Uterus (tissue), 4 donors: ENCODE data around the gene C5orf63. TPM values are rescaled to one million over a fixed set of nuclear protein-coding genes. Genes with fewer than 3 reads are reported as not detected.

ENCODE experiments used
- DNase-seq, 2 donors: peaks; one replicate each; pipeline ENCODE4 v3.0.0-alpha.2; 2019 to 2020
- H3K27ac ChIP-seq, 2 donors: fragments of 200-600 bp; sonication (generic); 1 replicate in 1 of 2; 2 replicates in 1 of 2; pipeline ENCODE4 v1.5.1; 2016 to 2018
- H3K27me3 ChIP-seq, 2 donors: fragments of 200-600 bp; sonication (generic); one replicate each; pipeline ENCODE4 v1.5.1; 2018 to 2019; ENCODE audit warnings: control low read depth in 1 of 2
- H3K36me3 ChIP-seq, 2 donors: fragments of 200-600 bp; sonication (generic); one replicate each; pipeline ENCODE4 v1.5.1; 2019; ENCODE audit warnings: control low read depth in 1 of 2
- H3K4me1 ChIP-seq, 2 donors: fragments of 200-600 bp; sonication (generic); one replicate each; pipeline ENCODE4 v1.5.1; 2018 to 2019; ENCODE audit warnings: control low read depth in 1 of 2
- H3K4me3 ChIP-seq, 2 donors: fragments of 200-600 bp; sonication (generic); 1 replicate in 1 of 2; 2 replicates in 1 of 2; pipeline ENCODE4 v1.5.1; 2018 to 2019; ENCODE audit warnings: mild to moderate bottlenecking in 1 of 2
- H3K9me3 ChIP-seq, 2 donors: fragments of 200-600 bp; sonication (generic); one replicate each; pipeline ENCODE4 v1.5.1; 2019; ENCODE audit warnings: control low read depth in 1 of 2
- CTCF ChIP-seq, 4 experiments: fragments of 200-600 bp in 2 of 4; fragments of 450-650 bp in 2 of 4; sonication (generic) in 2 of 4; IDR thresholded peaks; one replicate each; pipeline ENCODE4 v1.5.1; 2016 to 2019; ENCODE audit warnings: antibody characterized with exemption in 4 of 4, mild to moderate bottlenecking in 2 of 4, moderate library complexity in 1 of 4
- POLR2A ChIP-seq, 2 donors: fragments of 450-650 bp; IDR thresholded peaks; one replicate each; pipeline ENCODE4 v1.6.1; 2016; ENCODE audit warnings: antibody characterized with exemption in 2 of 2, mild to moderate bottlenecking in 1 of 2, moderate library complexity in 1 of 2
- intact Hi-C: fragments of 100-400 bp; cut with DNase I; formaldehyde crosslinking; loops from one replicate; pipeline ENCODE4 v1.15.1; 2023; ENCODE audit warnings: low total_unique reads
- total RNA-seq, 4 donors: library from RNA; depleted of rRNA in 3 of 4; stranded (reverse); fragments of >200 nt in 3 of 4; gene quantifications; one replicate each; pipeline versions ENCODE4 v1.1.0 to v1.2.4, GENCODE V29; 2014 to 2023
- donor health status: DM: yes; HTN: yes; CAD: no.

Gene C5orf63
- total RNA-seq, 4 donors from 2014 or later: 3.6 to 6.0 (median 4.8) TPM; not detected in 1

GRCh38 chr5:127092690-127093089 lies 19.4 kb upstream of the C5orf63 start:
- intact Hi-C loops: no loop called here
- Histone ChIP-seq H3K27me3 (no peaks in the 10 kb centered on the region), H3K9me3 (no peaks in the 10 kb centered on the region), H3K27ac (no peak overlapping the region), H3K4me3 (no peak overlapping the region), H3K4me1 (no peaks in the 10 kb centered on the region), H3K36me3 (no peaks in the 10 kb centered on the region)
- TF ChIP-seq POLR2A (IDR thresholded peaks at IDR 0.05) (no peak), CTCF (IDR thresholded peaks at IDR 0.05) (no peak)
- no peak for DNase-seq

GRCh38 chr5:127089191-127089590 lies 15.9 kb upstream of the C5orf63 start:
- DNase-seq: no peak
- H3K4me3 ChIP-seq: no peak overlapping the region

GRCh38 chr5:127088251-127088650 lies 14.9 kb upstream of the C5orf63 start:
- Histone ChIP-seq H3K36me3 (no peaks in the 10 kb centered on the region), H3K27me3 (no peaks in the 10 kb centered on the region), H3K9me3 (no peaks in the 10 kb centered on the region), H3K4me3 (no peak overlapping the region), H3K27ac (no peak overlapping the region), H3K4me1 (no peaks in the 10 kb centered on the region)
- intact Hi-C loops: no loop called here
- no peak for TF ChIP-seq CTCF (IDR thresholded peaks at IDR 0.05)
- TF ChIP-seq POLR2A (IDR thresholded peaks at IDR 0.05): no peak
- DNase-seq: peak in 1 of 2 donors; percentile 24

More at GRCh38 chr5:127089191-127089590, 15.9 kb upstream of the C5orf63 start:
- Histone ChIP-seq H3K4me1 (no peaks in the 10 kb centered on the region), H3K27ac (no peak overlapping the region), H3K9me3 (no peaks in the 10 kb centered on the region), H3K36me3 (no peaks in the 10 kb centered on the region), H3K27me3 (no peaks in the 10 kb centered on the region)
- intact Hi-C loops: no loop called here
- TF ChIP-seq POLR2A (IDR thresholded peaks at IDR 0.05) (no peak), CTCF (IDR thresholded peaks at IDR 0.05) (no peak)

- no peaks in the 10 kb centered on the region for H3K9me3 ChIP-seq
- TF ChIP-seq CTCF (IDR thresholded peaks at IDR 0.05): no peak
- TF ChIP-seq POLR2A (IDR thresholded peaks at IDR 0.05): no peak
- no peaks in the 10 kb centered on the region for H3K27me3 ChIP-seq
- H3K4me1 ChIP-seq: no peaks in the 10 kb centered on the region
- DNase-seq: no peak
- H3K27ac ChIP-seq: no peak overlapping the region
- no peak overlapping the region for H3K4me3 ChIP-seq
- intact Hi-C loops: loop anchor here (2.0 kb wide), 1 partner anchor 64 kb away; no protein-coding TSS in a partner anchor
- H3K36me3 ChIP-seq: no peaks in the 10 kb centered on the region
Observed at GRCh38 chr5:127086589-127086988, 13.3 kb upstream of the C5orf63 start.

GRCh38 chr5:127085796-127086195 lies 12.5 kb upstream of the C5orf63 start:
- TF ChIP-seq POLR2A (IDR thresholded peaks at IDR 0.05) (no peak), CTCF (IDR thresholded peaks at IDR 0.05) (no peak)
- intact Hi-C loops: loop anchor here (2.0 kb wide), 1 partner anchor 65 kb away; no protein-coding TSS in a partner anchor

More at GRCh38 chr5:127085796-127086195, 12.5 kb upstream of the C5orf63 start:
- no peak for DNase-seq
- H3K27ac ChIP-seq: no peak overlapping the region
- no peaks in the 10 kb centered on the region for H3K27me3 ChIP-seq
- no peak overlapping the region for H3K4me3 ChIP-seq
- no peaks in the 10 kb centered on the region for H3K4me1 ChIP-seq
- no peaks in the 10 kb centered on the region for H3K36me3 ChIP-seq
- no peaks in the 10 kb centered on the region for H3K9me3 ChIP-seq
